Stimulated activated CD8-positive, alpha-beta memory T cell treated with anti-CD3 and anti-CD28 coated beads, Interleukin-7, amount 100 ng/mL, for 48 hours (primary cell): Measurements from ENCODE around the gene GADL1.

Experiments used
- DNase-seq, 2 donors: peaks; one replicate each; pipeline ENCODE4 v3.0.0-alpha.2; 2020; ENCODE audit warnings: low read depth in 1 of 2; ENCODE audit errors: extremely low read depth in 1 of 2

The GADL1 gene, protein sequence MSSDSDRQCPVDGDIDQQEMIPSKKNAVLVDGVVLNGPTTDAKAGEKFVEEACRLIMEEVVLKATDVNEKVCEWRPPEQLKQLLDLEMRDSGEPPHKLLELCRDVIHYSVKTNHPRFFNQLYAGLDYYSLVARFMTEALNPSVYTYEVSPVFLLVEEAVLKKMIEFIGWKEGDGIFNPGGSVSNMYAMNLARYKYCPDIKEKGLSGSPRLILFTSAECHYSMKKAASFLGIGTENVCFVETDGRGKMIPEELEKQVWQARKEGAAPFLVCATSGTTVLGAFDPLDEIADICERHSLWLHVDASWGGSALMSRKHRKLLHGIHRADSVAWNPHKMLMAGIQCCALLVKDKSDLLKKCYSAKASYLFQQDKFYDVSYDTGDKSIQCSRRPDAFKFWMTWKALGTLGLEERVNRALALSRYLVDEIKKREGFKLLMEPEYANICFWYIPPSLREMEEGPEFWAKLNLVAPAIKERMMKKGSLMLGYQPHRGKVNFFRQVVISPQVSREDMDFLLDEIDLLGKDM

GRCh38 chr3:30894521-30895251 is at the start of gene GADL1:
GADL1 (minus strand) TSS chr3:30894661; CDS start chr3:30894614, 47 bp downstream.
- DNase-seq: peak in 1 of 2 donors; percentile 0

DNA sequence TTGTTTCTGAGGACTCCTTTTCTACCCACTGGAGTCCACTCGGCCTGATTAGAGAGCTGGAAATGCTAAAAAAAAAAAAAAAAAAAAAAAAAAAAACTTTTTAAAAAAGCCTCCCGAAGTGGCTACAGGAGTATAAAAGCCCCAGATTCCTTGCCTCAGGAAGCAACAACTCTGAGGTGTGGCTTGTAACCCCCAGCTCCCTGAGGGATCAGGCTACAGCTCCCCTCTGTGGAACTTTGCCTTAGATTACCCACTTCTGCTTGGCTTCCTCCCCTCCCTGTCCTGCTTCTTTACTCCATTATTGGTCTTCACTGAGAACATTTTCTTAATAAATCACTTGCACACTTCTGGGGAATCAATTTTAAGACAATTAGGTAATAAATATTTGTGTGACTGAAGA is 49.7 kb upstream of the GADL1 start:
- no peak for DNase-seq

DNA sequence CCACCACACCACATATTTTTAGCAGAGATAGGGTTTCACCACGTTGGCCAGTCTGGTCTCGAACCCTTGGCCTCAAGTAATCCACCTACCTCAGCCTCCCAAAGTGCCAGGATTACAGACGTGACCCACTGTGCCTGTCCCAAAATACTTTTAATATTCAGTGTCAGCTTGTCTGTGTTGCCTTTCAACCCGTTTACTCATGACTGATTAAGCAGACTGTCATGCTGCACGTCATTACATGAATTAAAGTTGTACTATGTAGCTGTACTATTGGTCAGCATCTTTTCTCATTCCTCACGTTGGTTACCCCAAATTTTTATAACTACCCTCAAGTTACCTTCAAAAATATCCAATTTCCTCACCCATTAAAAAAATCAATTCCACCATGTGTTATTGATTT is 48.7 kb upstream of the GADL1 start:
- no peak for DNase-seq

- DNase-seq: no peak
These were observed 46.9 kb upstream of the GADL1 start for GRCh38 chr3:30941342-30941741.

- DNase-seq: no peak
These were observed 46.3 kb upstream of the GADL1 start for GRCh38 chr3:30940740-30941139.

- no peak for DNase-seq
These were observed 39.7 kb upstream of the GADL1 start for GRCh38 chr3:30934208-30934550.

GRCh38 chr3:30933478-30934207 is 39.2 kb upstream of the GADL1 start:
- DNase-seq: no peak

DNA sequence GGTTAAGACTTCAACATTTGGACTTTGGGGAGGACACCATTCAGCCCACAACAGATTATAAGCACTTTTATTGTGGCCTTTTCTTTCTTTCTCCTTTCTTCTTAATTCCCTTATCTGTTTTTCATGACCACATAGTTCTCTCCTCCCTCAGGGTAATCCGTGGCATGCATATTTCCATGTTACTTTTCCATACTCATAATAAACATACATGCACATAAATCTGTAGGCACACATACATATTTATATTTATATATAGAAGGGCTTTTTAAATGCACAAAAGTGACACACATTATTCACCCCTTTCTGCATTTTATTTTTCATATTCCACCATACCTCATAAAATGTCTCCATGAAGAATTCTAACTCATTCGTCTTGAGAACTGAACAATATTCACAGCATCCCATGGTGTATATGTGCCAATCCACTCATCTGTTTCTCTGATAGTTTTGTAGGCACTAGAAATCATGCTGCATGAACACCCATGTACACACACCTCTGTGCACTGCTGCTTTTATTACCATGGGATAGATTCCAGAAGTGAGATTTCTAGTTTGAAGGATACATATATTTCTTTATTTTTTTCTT is 38.1 kb upstream of the GADL1 start:
- DNase-seq: no peak

GRCh38 chr3:30924763-30925162 is 30.3 kb upstream of the GADL1 start:
- DNase-seq: no peak

GRCh38 chr3:30919564-30919963 is 25.1 kb upstream of the GADL1 start:
- DNase-seq: no peak

DNA sequence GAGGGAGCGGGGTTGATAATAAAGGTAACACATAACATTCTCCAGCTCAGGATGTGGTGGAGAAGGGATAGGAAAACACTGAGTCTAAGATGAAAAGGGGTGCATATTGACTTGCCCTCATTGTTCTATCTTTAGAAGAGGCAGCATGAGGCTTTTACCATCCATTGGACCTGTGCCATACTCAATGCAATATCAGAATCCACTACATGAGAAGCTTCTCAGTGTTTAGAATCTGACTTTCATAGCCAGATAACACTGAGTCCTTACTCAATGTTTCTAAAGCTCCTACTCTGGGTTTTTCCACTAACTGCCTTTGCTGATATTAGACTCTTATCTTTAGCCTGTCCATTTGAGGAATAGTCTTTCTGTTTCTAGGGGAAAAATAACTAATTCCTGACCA is 24.3 kb upstream of the GADL1 start:
- no peak for DNase-seq

- no peak for DNase-seq
These were observed 21.3 kb upstream of the GADL1 start for GRCh38 chr3:30915782-30916181.

DNA sequence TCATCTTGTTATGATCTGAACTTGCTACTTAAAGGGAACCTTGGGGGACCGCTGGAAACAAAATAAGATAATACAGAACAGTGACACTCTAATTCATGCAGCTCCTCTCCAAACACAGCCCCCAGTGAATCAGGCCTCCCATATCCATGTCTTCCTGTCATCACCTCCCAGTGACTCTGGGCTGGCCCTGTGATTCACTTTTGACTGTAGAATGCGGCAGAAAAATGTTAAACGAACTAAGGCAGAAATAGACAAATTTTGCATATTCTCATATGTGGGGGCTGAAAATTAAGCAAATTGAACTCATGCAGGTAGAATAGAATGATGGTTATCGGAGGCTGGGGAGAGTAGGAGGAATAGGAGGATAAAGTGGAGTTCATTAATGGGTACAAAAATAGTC is 20.2 kb upstream of the GADL1 start:
- DNase-seq: no peak

- no peak for DNase-seq
These were observed 18.7 kb upstream of the GADL1 start for GRCh38 chr3:30913176-30913575.

DNA sequence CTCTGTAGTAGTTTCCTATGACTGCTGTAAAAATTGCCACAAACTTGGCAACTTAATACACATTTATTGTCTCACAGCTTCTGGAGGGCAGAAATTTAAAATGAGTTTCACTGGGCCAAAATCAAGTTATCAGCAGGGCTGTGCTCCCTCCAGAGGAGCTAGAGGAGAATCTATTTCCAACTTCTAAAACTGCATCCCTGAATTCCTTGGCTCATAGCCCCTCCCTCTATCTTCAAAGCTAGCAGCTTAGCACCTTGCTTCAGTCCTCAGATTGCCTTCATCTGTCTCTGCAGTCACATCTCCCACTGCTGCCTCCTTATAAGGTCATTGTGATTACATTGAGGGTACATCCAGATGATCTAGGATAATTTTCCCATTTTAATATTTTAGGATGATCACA is 17.8 kb upstream of the GADL1 start:
- no peak for DNase-seq

GRCh38 chr3:30908456-30909037 is 14.1 kb upstream of the GADL1 start:
- no peak for DNase-seq

- DNase-seq: no peak
These were observed 10.5 kb upstream of the GADL1 start for GRCh38 chr3:30904996-30905395.

DNA sequence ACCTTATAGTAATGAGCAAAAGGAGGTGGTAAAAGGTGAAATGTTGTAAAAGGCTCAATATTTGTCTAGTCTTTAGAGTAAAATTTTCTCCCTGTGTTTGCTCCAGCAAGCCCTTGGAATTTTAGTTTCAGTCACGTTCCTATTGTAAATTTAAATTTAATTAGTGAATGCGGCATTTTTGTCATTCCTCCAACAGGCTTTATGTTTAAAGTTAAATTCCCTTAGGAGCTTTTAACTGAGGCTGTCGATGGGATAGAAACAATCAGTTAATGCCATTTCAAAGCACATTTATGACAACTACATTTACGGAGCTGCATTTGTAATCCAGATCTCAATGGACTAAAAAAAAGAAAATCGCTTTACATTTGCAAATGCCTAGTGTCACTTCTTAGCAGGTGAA is 868 bp upstream of the GADL1 start:
- DNase-seq: no peak

GRCh38 chr3:30893678-30894325 is 659 bp downstream of the GADL1 start:
- DNase-seq: no peak

- no peak for DNase-seq
These were observed 3.6 kb downstream of the GADL1 start for GRCh38 chr3:30890907-30891306.
